Neural cell (in vitro differentiated cells): ENCODE measurements around the gene CLEC4F. TPM values are rescaled to one million over a fixed set of nuclear protein-coding genes. Genes with fewer than 3 reads are reported as not detected.

Experiments
- H2AFZ ChIP-seq: fragments of 200-600, 300-800 bp; sonication (generic), shearing (Covaris generic); 2 replicates; pipeline ENCODE4 v1.6.0; 2014; ENCODE audit warnings: low read depth, mild to moderate bottlenecking, antibody characterized with exemption, low read length, moderate library complexity
- H3F3A ChIP-seq: fragments of 200-600 bp; shearing (Covaris generic); 2 replicates; pipeline ENCODE4 v1.6.1; 2016; ENCODE audit warnings: mild to moderate bottlenecking, moderate library complexity, mixed read lengths, antibody characterized with exemption, low read length; ENCODE audit not compliant: insufficient read depth, poor library complexity, severe bottlenecking
- H3K27ac ChIP-seq: fragments of 200-600, 300-800 bp; sonication (generic), shearing (Covaris generic); 2 replicates; pipeline ENCODE4 v1.5.1; 2014; ENCODE audit warnings: mild to moderate bottlenecking, low read length, moderate library complexity
- H3K27me3 ChIP-seq: fragments of 300-800, 200-600 bp; sonication (generic), shearing (Covaris generic); 2 replicates; pipeline ENCODE4 v1.6.0; 2014; ENCODE audit warnings: mild to moderate bottlenecking, low read depth, low read length, moderate library complexity; ENCODE audit not compliant: insufficient read depth
- H3K36me3 ChIP-seq: fragments of 300-800, 200-600 bp; sonication (generic), shearing (Covaris generic); 2 replicates; pipeline ENCODE4 v1.5.1; 2014; ENCODE audit warnings: mild to moderate bottlenecking, antibody characterized with exemption, low read length, moderate library complexity; ENCODE audit not compliant: insufficient read depth
- H3K4me2 ChIP-seq: fragments of 300-800, 200-600 bp; sonication (generic), shearing (Covaris generic); 2 replicates; pipeline ENCODE4 v1.6.0; 2014; ENCODE audit warnings: mild to moderate bottlenecking, low read length
- H3K4me3 ChIP-seq: fragments of 300-800, 200-600 bp; sonication (generic), shearing (Covaris generic); 2 replicates; pipeline ENCODE4 v1.5.1; 2014; ENCODE audit warnings: mild to moderate bottlenecking, low read length, moderate library complexity
- H3K79me2 ChIP-seq: fragments of 200-600 bp; shearing (Covaris generic); replicated peaks from 2 replicates; pipeline ENCODE4 v1.6.0; 2014; ENCODE audit warnings: mild to moderate bottlenecking, low read length, moderate library complexity; ENCODE audit not compliant: insufficient read depth
- H3K9ac ChIP-seq: fragments of 300-800, 200-600 bp; sonication (generic), shearing (Covaris generic); 2 replicates; pipeline ENCODE4 v1.6.1; 2016; ENCODE audit warnings: mild to moderate bottlenecking, low read length, mixed read lengths
- H3K9me2 ChIP-seq: fragments of 200-600 bp; shearing (Covaris generic); 2 replicates; pipeline ENCODE4 v1.6.1; 2016; ENCODE audit warnings: mild to moderate bottlenecking, low read length, mixed read lengths; ENCODE audit not compliant: insufficient read depth
- H3K9me3 ChIP-seq: fragments of 200-600, 300-800 bp; sonication (generic), shearing (Covaris generic); 2 replicates; pipeline ENCODE4 v1.6.1; 2016; ENCODE audit warnings: mild to moderate bottlenecking, mixed run types, low read length, moderate library complexity, mixed read lengths
- H4K20me1 ChIP-seq: fragments of 200-600 bp; shearing (Covaris generic); 2 replicates; pipeline ENCODE4 v1.6.1; 2016; ENCODE audit warnings: mild to moderate bottlenecking, mixed run types; ENCODE audit not compliant: insufficient read depth
- CTCF ChIP-seq: fragments of 450-650 bp; IDR thresholded peaks from 2 replicates; pipeline ENCODE4 v1.5.1; 2014; ENCODE audit warnings: antibody characterized with exemption, mild to moderate bottlenecking, moderate library complexity; ENCODE audit not compliant: poor library complexity, severe bottlenecking
- EP300 ChIP-seq: fragments of 450-650 bp; conservative IDR thresholded peaks from 2 replicates; pipeline ENCODE4 v1.6.1; 2014; ENCODE audit warnings: antibody characterized with exemption, mild to moderate bottlenecking, moderate library complexity; ENCODE audit not compliant: poor library complexity, severe bottlenecking
- EZH2 ChIP-seq: fragments of 200-600, 300-800 bp; shearing (Covaris generic), sonication (generic); IDR thresholded peaks from 2 replicates; pipeline ENCODE4 v1.6.1; 2014; ENCODE audit warnings: antibody characterized with exemption, low read length, borderline replicate concordance, mild to moderate bottlenecking; ENCODE audit not compliant: insufficient read depth, poor library complexity, severe bottlenecking
- MXI1 ChIP-seq: fragments of 450-650 bp; conservative IDR thresholded peaks from 2 replicates; pipeline ENCODE4 v1.6.1; 2014; ENCODE audit warnings: antibody characterized with exemption, mild to moderate bottlenecking; ENCODE audit not compliant: poor library complexity, severe bottlenecking
- POLR2AphosphoS5 ChIP-seq: IDR thresholded peaks from 2 replicates; pipeline ENCODE4 v1.6.1; 2012
- RAD21 ChIP-seq: fragments of 450-650 bp; conservative IDR thresholded peaks from 2 replicates; pipeline ENCODE4 v1.6.1; 2014; ENCODE audit warnings: antibody characterized with exemption, mild to moderate bottlenecking, moderate library complexity
- SMC3 ChIP-seq: fragments of 450-650 bp; conservative IDR thresholded peaks from 2 replicates; pipeline ENCODE4 v1.6.1; 2014; ENCODE audit warnings: antibody characterized with exemption, mild to moderate bottlenecking, moderate library complexity; ENCODE audit not compliant: poor library complexity
- TAF1 ChIP-seq: IDR thresholded peaks from 2 replicates; pipeline ENCODE4 v1.6.1; 2012; ENCODE audit warnings: low read depth
- polyA plus RNA-seq: library from polyadenylated mRNA; depleted of rRNA; stranded (reverse); fragments of >200 nt; gene quantifications from 2 replicates; pipeline ENCODE4 v1.2.3, GENCODE V29; 2014
- TF ChIP-seq, protein P1 (sequence below): IDR thresholded peaks from 2 replicates; pipeline ENCODE4 v1.6.1; 2012; ENCODE audit warnings: borderline replicate concordance

The CLEC4F gene
- polyA plus RNA-seq, 1 donor from 2014 or later: not detected

DNA sequence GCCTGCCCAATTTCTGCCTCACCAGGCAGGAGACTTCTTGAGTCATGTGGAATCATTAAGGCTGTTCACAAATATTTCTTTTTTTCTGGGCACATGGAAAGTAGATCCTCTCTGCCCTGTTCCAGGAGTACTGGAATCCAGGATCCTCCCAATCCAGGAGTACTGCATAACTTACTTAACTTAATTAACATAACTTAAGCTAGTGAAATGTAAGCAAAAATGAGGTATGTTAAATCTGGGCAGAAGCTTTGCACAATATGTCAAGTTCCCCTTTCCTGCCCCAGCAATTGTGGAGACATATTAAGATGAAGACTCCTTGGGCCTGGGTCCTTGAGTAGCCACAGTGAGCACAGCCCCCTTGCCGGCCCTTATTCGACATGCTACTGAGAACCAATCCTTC lies 12.0 kb upstream of the CLEC4F start:
- H2AFZ ChIP-seq: no peak overlapping the region
- H3K9me2 ChIP-seq: no peaks in the 10 kb centered on the region
- no peak overlapping the region for H3K9ac ChIP-seq
- no peaks in the 10 kb centered on the region for H3K27me3 ChIP-seq
- no peaks in the 10 kb centered on the region for H3K79me2 ChIP-seq
- H4K20me1 ChIP-seq: no peaks in the 10 kb centered on the region
- no peak overlapping the region for H3K4me2 ChIP-seq
- H3K9me3 ChIP-seq: no peaks in the 10 kb centered on the region
- H3K27ac ChIP-seq: no peak overlapping the region
- no peak overlapping the region for H3K4me3 ChIP-seq
- H3F3A ChIP-seq: no peaks in the 10 kb centered on the region
- H3K36me3 ChIP-seq: no peaks in the 10 kb centered on the region
- TF ChIP-seq SMC3 (no peak), TAF1 (no peak), RAD21 (no peak)
- TF ChIP-seq, protein P1, sequence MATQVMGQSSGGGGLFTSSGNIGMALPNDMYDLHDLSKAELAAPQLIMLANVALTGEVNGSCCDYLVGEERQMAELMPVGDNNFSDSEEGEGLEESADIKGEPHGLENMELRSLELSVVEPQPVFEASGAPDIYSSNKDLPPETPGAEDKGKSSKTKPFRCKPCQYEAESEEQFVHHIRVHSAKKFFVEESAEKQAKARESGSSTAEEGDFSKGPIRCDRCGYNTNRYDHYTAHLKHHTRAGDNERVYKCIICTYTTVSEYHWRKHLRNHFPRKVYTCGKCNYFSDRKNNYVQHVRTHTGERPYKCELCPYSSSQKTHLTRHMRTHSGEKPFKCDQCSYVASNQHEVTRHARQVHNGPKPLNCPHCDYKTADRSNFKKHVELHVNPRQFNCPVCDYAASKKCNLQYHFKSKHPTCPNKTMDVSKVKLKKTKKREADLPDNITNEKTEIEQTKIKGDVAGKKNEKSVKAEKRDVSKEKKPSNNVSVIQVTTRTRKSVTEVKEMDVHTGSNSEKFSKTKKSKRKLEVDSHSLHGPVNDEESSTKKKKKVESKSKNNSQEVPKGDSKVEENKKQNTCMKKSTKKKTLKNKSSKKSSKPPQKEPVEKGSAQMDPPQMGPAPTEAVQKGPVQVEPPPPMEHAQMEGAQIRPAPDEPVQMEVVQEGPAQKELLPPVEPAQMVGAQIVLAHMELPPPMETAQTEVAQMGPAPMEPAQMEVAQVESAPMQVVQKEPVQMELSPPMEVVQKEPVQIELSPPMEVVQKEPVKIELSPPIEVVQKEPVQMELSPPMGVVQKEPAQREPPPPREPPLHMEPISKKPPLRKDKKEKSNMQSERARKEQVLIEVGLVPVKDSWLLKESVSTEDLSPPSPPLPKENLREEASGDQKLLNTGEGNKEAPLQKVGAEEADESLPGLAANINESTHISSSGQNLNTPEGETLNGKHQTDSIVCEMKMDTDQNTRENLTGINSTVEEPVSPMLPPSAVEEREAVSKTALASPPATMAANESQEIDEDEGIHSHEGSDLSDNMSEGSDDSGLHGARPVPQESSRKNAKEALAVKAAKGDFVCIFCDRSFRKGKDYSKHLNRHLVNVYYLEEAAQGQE: no peak

- Histone ChIP-seq H3K79me2 (no peaks in the 10 kb centered on the region), H2AFZ (no peak overlapping the region), H3K9me3 (no peaks in the 10 kb centered on the region), H3K27ac (no peak overlapping the region), H3K36me3 (no peaks in the 10 kb centered on the region), H3K9me2 (no peaks in the 10 kb centered on the region), H3K4me3 (no peak overlapping the region), H3K9ac (no peak overlapping the region), H3K27me3 (no peaks in the 10 kb centered on the region), H3K4me2 (no peak overlapping the region), H4K20me1 (no peaks in the 10 kb centered on the region), H3F3A (no peaks in the 10 kb centered on the region)
- TF ChIP-seq RAD21 (no peak), SMC3 (no peak), CTCF (no peak), EZH2 (no peak), POLR2AphosphoS5 (no peak), TAF1 (no peak), EP300 (no peak), MXI1 (no peak)
- TF ChIP-seq, protein P1: no peak
Measured at GRCh38 chr2:70831861-70832260, 11.5 kb upstream of the CLEC4F start.
